Lung (tissue), 12 donors: ENCODE measurements around the gene IFT81. TPM values are rescaled to one million over a fixed set of nuclear protein-coding genes. Genes with fewer than 3 reads are reported as not detected.

Experiments
- ATAC-seq: fragments of 200-7000 bp; cut with Tn5 transposase; one replicate; pipeline ENCODE4 v1.9.1; 2020; ENCODE audit warnings: moderate number of reproducible peaks; ENCODE audit not compliant: insufficient read depth, low FRiP score
- DNase-seq, 3 donors: peaks; one replicate each; pipeline ENCODE4 v3.0.0-alpha.2; 2013 to 2017
- H3K27ac ChIP-seq, 2 donors: one replicate each; pipeline ENCODE4 v1.5.1; 2013; ENCODE audit warnings: mild to moderate bottlenecking in 2 of 2, moderate library complexity in 2 of 2, control low read depth in 1 of 2, inconsistent platforms in 1 of 2, low read depth in 1 of 2, low read length in 1 of 2
- H3K27me3 ChIP-seq, 3 donors: one replicate each; pipeline ENCODE4 v1.5.1; 2013; ENCODE audit warnings: low read length in 2 of 3; ENCODE audit not compliant: control insufficient read depth in 3 of 3, insufficient read depth in 3 of 3
- H3K36me3 ChIP-seq, 4 donors: one replicate each; pipeline ENCODE4 v1.5.1; 2013; ENCODE audit warnings: low read length in 4 of 4, mild to moderate bottlenecking in 1 of 4, moderate library complexity in 1 of 4; ENCODE audit not compliant: control insufficient read depth in 4 of 4, insufficient read depth in 4 of 4
- H3K4me1 ChIP-seq, 5 donors: one replicate each; pipeline ENCODE4 v1.5.1; 2013; ENCODE audit warnings: low read length in 5 of 5, mild to moderate bottlenecking in 2 of 5, moderate library complexity in 1 of 5; ENCODE audit not compliant: control insufficient read depth in 5 of 5, insufficient read depth in 5 of 5
- H3K4me3 ChIP-seq: one replicate; pipeline ENCODE4 v1.5.1; 2013; ENCODE audit warnings: mild to moderate bottlenecking, control low read depth, moderate library complexity
- H3K9ac ChIP-seq, 2 donors: one replicate each; pipeline ENCODE4 v1.5.1; 2013; ENCODE audit warnings: low read length in 2 of 2, control low read depth in 1 of 2; ENCODE audit not compliant: insufficient read depth in 1 of 2
- H3K9me3 ChIP-seq, 4 donors: one replicate each; pipeline ENCODE4 v1.5.1; 2013; ENCODE audit warnings: low read length in 3 of 4, mild to moderate bottlenecking in 1 of 4, moderate library complexity in 1 of 4; ENCODE audit not compliant: control insufficient read depth in 4 of 4, insufficient read depth in 3 of 4
- WGBS, 2 donors: extraction: QIAGEN DNeasy Blood & Tissue Kit; methylation state at CpG; one replicate each; pipeline ENCODE4 v1.1.7; 2013; 5-methylcytosine and 5-hydroxymethylcytosine counted together
- polyA plus RNA-seq, 2 donors: library from polyadenylated mRNA; stranded (reverse); fragments of 200-250 nt; gene quantifications; one replicate each; pipeline ENCODE4 v1.2.1, GENCODE V29; 2013
- total RNA-seq, 2 donors: library from RNA; depleted of rRNA in 1 of 2; stranded (reverse); fragments of >200 nt in 1 of 2; gene quantifications; one replicate each; pipeline ENCODE4 v1.2.1, GENCODE V29; 2014 to 2021
- TF ChIP-seq, protein P1 (sequence below): IDR thresholded peaks from 2 replicates; pipeline ENCODE4 v1.5.1; 2012; ENCODE audit warnings: mild to moderate bottlenecking; ENCODE audit errors: control extremely low read depth, extremely low read depth
- donor health status: control.
- donor health status: control.
- donor health status: Bipolar disorder and iron deficiency.
- donor health status: healthy.
- donor health status: DM: yes; HTN: yes; CAD: no.

Gene IFT81
- total and polyA plus RNA-seq, 4 donors: 5.4 to 43.1 (median 10.8) TPM

DNA sequence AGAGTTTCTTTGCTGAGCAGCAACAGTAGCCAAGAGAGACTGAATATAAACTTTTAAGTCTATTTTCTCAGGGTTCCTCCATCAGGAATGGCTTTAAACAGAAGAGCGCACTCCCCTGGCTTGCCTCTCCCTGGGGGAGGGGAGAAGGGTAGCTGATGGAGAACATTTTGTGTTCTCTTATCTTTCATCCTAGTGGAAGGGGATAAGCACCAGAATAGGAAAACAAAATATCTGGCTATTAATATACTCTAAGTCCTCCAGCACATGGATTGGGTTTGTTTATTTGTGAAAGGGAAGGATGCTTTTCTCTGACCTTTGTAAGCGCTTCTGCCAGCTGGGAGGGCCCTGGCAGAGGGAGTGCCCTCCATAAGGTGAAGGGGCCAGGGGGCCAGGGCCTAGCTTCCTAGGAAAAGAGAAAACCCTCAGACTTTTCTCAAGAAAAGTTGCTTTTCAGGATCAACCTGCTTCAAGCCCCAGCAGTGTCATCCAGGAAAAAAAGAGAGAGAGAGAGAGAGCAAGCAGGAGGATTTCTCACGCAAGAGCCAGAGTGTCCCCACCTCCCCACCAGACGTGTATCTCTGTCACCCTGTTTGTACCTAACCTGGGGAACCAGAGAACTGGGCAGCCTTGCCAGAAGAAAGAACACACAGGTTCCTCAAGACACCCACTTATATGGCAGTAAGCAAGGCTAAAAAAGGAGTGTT is 122.6 kb downstream of the IFT81 start:
- 64 to 69% methylated on average over 4 of the region's 4 CpGs for WGBS, 2 donors
- ATAC-seq (no peak), DNase-seq (peak; percentile 21 to 57 (median 30))
- Histone ChIP-seq H3K9me3 (no peaks in the 10 kb centered on the region), H3K9ac (no peak overlapping the region), H3K4me1 (peaks cover 4 to 26% (median 9%) of the 10 kb centered on the region in 5 donors), H3K27ac (peak overlapping the region; percentile 81 to 84), H3K27me3 (no peaks in the 10 kb centered on the region), H3K36me3 (peaks cover 0 to 9% (median 2%) of the 10 kb centered on the region in 4 donors), H3K4me3 (no peak overlapping the region)
- TF ChIP-seq, protein P1, sequence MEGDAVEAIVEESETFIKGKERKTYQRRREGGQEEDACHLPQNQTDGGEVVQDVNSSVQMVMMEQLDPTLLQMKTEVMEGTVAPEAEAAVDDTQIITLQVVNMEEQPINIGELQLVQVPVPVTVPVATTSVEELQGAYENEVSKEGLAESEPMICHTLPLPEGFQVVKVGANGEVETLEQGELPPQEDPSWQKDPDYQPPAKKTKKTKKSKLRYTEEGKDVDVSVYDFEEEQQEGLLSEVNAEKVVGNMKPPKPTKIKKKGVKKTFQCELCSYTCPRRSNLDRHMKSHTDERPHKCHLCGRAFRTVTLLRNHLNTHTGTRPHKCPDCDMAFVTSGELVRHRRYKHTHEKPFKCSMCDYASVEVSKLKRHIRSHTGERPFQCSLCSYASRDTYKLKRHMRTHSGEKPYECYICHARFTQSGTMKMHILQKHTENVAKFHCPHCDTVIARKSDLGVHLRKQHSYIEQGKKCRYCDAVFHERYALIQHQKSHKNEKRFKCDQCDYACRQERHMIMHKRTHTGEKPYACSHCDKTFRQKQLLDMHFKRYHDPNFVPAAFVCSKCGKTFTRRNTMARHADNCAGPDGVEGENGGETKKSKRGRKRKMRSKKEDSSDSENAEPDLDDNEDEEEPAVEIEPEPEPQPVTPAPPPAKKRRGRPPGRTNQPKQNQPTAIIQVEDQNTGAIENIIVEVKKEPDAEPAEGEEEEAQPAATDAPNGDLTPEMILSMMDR: no peak

DNA sequence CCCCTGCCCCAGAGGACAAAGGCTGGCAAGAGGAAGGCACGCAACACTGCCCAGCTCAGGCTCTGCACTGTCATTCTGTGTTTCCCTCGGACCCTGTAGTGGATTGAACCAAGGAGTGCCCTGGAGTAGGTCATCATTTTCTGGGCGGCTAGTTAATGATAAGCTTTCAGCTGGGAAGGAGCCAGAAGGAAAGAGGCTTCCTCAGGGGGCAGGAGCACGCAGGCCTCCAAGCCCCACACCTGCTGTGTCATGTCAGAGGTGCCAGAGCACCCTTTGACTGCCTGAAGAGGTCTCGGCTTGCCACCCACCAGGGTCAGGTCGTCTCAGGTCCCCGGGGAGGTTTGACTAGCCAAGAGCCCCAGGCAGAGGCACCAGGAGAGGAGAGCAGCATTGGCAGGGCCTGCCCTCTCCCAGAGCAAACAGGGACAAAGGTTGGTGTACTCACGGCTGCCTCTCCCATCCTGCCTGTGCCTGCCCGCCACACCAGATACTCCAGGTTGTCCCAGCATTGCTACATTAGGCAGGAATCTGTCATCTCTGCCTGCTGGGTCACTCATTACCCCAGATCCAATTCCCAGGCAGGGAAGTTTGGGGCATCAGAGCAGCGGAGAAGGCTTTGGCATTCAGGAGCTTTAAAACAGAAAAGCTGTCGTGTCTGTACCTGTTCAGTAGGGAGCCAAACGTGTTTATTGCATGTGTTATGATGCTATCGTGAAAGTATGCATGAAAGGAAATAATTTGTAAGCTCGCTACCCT is 123.4 kb downstream of the IFT81 start:
- 63 to 84% methylated on average over 14 of the region's 14 CpGs for WGBS, 2 donors
- no peak overlapping the region for H3K4me3 ChIP-seq
- no peak overlapping the region for H3K9ac ChIP-seq
- peak overlapping the region; percentile 81 to 84 for H3K27ac ChIP-seq
- TF ChIP-seq, protein P1: no peak
- peaks cover 4 to 26% (median 9%) of the 10 kb centered on the region in 5 donors for H3K4me1 ChIP-seq
- peaks cover 0 to 9% (median 2%) of the 10 kb centered on the region in 4 donors for H3K36me3 ChIP-seq
- no peaks in the 10 kb centered on the region for H3K27me3 ChIP-seq
- DNase-seq (peak; percentile 37 to 54 (median 40)), ATAC-seq (peak; percentile 31)
- H3K9me3 ChIP-seq: no peaks in the 10 kb centered on the region

GRCh38 chr12:110248096-110248447 is 123.9 kb downstream of the IFT81 start:
- Histone ChIP-seq H3K27me3 (no peaks in the 10 kb centered on the region), H3K4me1 (peaks cover 4 to 30% (median 9%) of the 10 kb centered on the region in 5 donors), H3K9ac (no peak overlapping the region), H3K9me3 (no peaks in the 10 kb centered on the region), H3K4me3 (no peak overlapping the region), H3K27ac (peak overlapping the region; percentile 81 to 84), H3K36me3 (peaks cover 0 to 9% (median 1%) of the 10 kb centered on the region in 4 donors)
- TF ChIP-seq, protein P1: no peak
- peak in 1 of 3 donors; percentile 42 for DNase-seq
- 80 to 87% methylated on average over 4 of the region's 4 CpGs for WGBS, 2 donors
- no peak for ATAC-seq
